Esophagus squamous epithelium (tissue), 5 donors: ENCODE measurements around the gene SOX15. TPM values are rescaled to one million over a fixed set of nuclear protein-coding genes. Genes with fewer than 3 reads are reported as not detected.

Experiments used
- DNase-seq: peaks from one replicate; lab custom pipeline; 2025; lab: John Stamatoyannopoulos, UW
- H3K27ac ChIP-seq, 4 donors: fragments of 200-600 bp; sonication (generic); one replicate each; pipeline ENCODE4 v1.5.1; 2016 to 2019; ENCODE audit warnings: mild to moderate bottlenecking in 1 of 4
- H3K27me3 ChIP-seq, 4 donors: fragments of 200-600 bp; sonication (generic); 1 replicate in 3 of 4; 2 replicates in 1 of 4; pipeline versions ENCODE4 v1.5.1 to v1.6.0; 2017 to 2021; ENCODE audit warnings: antibody characterized with exemption in 1 of 4
- H3K36me3 ChIP-seq, 3 donors: fragments of 200-600 bp; sonication (generic); one replicate each; pipeline ENCODE4 v1.5.1; 2016 to 2019
- H3K4me1 ChIP-seq, 3 donors: fragments of 200-600 bp; sonication (generic); one replicate each; pipeline ENCODE4 v1.5.1; 2017 to 2019
- H3K4me3 ChIP-seq, 4 donors: fragments of 200-600 bp; sonication (generic); 1 replicate in 3 of 4; 2 replicates in 1 of 4; pipeline ENCODE4 v1.5.1; 2016 to 2019; ENCODE audit warnings: mild to moderate bottlenecking in 2 of 4, moderate library complexity in 1 of 4
- H3K9me3 ChIP-seq, 3 donors: fragments of 200-600 bp; sonication (generic); one replicate each; pipeline ENCODE4 v1.5.1; 2016 to 2019
- POLR2A ChIP-seq, 4 donors: fragments of 450-650 bp; IDR thresholded peaks; one replicate each; pipeline ENCODE4 v1.6.1; 2017; ENCODE audit warnings: antibody characterized with exemption in 4 of 4, mild to moderate bottlenecking in 4 of 4, moderate library complexity in 3 of 4
- WGBS, 2 donors: methylation state at CpG; one replicate each; pipeline ENCODE4 v1.1.5; 2018; 5-methylcytosine and 5-hydroxymethylcytosine counted together
- intact Hi-C: fragments of 100-400 bp; cut with DNase I; formaldehyde crosslinking; loops from one replicate; pipeline ENCODE4 v1.15.0; 2022
- total RNA-seq, 4 donors: library from RNA; depleted of rRNA; stranded (reverse); fragments of >200 nt; gene quantifications; one replicate each; pipeline ENCODE4 v1.1.0, GENCODE V29; 2016
- TF ChIP-seq, protein P1 (sequence below), 6 experiments: fragments of 450-650 bp in 4 of 6; fragments of 200-600 bp in 2 of 6; sonication (generic) in 2 of 6; IDR thresholded peaks; one replicate each; pipeline ENCODE4 v1.5.1; 2016 to 2019; ENCODE audit warnings: antibody characterized with exemption in 6 of 6, mild to moderate bottlenecking in 4 of 6, moderate library complexity in 4 of 6
- donor health status: DM: yes; HTN: yes; CAD: no.

Gene SOX15
- total RNA-seq, 4 donors from 2014 or later, result 89.1 to 127 (median 103) TPM

DNA sequence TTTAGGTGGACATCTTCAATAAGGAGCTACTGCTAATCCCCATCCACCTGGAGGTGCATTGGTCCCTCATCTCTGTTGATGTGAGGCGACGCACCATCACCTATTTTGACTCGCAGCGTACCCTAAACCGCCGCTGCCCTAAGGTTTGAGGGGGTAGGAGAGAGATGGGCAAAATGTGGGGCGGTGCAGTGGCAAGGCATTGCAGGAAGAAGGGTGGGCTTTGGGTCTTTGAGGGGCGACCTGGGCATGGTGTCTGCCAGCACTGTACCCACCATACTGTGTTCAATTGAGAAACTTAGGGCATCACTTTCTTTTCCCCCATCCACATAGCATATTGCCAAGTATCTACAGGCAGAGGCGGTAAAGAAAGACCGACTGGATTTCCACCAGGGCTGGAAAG, 19.5 kb downstream of the SOX15 start:
- no peak for DNase-seq
- Histone ChIP-seq H3K4me1 (peaks cover 20 to 28% (median 20%) of the 10 kb centered on the region in 3 donors), H3K9me3 (no peaks in the 10 kb centered on the region), H3K36me3 (peaks cover 12 to 75% (median 32%) of the 10 kb centered on the region in 3 donors), H3K27ac (no peak overlapping the region), H3K27me3 (no peaks in the 10 kb centered on the region), H3K4me3 (no peak overlapping the region)
- intact Hi-C loops, result no loop called here
- TF ChIP-seq POLR2A (IDR thresholded peaks at IDR 0.05), result no peak
- TF ChIP-seq, protein P1, sequence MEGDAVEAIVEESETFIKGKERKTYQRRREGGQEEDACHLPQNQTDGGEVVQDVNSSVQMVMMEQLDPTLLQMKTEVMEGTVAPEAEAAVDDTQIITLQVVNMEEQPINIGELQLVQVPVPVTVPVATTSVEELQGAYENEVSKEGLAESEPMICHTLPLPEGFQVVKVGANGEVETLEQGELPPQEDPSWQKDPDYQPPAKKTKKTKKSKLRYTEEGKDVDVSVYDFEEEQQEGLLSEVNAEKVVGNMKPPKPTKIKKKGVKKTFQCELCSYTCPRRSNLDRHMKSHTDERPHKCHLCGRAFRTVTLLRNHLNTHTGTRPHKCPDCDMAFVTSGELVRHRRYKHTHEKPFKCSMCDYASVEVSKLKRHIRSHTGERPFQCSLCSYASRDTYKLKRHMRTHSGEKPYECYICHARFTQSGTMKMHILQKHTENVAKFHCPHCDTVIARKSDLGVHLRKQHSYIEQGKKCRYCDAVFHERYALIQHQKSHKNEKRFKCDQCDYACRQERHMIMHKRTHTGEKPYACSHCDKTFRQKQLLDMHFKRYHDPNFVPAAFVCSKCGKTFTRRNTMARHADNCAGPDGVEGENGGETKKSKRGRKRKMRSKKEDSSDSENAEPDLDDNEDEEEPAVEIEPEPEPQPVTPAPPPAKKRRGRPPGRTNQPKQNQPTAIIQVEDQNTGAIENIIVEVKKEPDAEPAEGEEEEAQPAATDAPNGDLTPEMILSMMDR (IDR thresholded peaks at IDR 0.05), result no peak
- 67 to 97% methylated on average over 1 to 6 of the region's 10 CpGs for WGBS, 2 donors

DNA sequence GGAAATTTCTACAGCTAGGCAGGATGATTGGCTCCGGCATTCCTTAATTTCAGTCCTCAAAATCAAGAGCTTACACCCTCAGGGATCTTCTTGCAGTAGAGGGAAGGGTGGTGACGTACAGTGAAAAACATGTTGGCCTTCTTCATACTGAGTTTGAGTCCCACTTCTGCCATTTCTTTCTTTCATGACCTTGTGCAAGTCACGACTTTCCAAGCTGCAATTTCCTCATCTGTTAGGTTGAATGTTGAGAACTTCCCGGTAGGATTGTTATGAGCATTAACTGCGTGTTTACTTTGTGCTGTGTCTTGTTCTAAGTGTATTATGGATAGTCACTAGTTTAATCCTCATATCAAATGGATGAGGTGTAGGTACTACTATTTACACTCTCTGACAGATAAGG, 20.3 kb downstream of the SOX15 start:
- Histone ChIP-seq H3K27ac (no peak overlapping the region), H3K4me3 (no peak overlapping the region), H3K36me3 (peaks cover 9 to 75% (median 31%) of the 10 kb centered on the region in 3 donors), H3K9me3 (no peaks in the 10 kb centered on the region), H3K4me1 (peaks cover 12 to 26% (median 13%) of the 10 kb centered on the region in 3 donors), H3K27me3 (no peaks in the 10 kb centered on the region)
- WGBS, 2 donors, result 68 to 77% methylated on average over 5 of the region's 5 CpGs
- no peak for TF ChIP-seq POLR2A (IDR thresholded peaks at IDR 0.05)
- TF ChIP-seq, protein P1 (IDR thresholded peaks at IDR 0.05), result no peak
- DNase-seq, result no peak
- intact Hi-C loops, result no loop called here

DNA sequence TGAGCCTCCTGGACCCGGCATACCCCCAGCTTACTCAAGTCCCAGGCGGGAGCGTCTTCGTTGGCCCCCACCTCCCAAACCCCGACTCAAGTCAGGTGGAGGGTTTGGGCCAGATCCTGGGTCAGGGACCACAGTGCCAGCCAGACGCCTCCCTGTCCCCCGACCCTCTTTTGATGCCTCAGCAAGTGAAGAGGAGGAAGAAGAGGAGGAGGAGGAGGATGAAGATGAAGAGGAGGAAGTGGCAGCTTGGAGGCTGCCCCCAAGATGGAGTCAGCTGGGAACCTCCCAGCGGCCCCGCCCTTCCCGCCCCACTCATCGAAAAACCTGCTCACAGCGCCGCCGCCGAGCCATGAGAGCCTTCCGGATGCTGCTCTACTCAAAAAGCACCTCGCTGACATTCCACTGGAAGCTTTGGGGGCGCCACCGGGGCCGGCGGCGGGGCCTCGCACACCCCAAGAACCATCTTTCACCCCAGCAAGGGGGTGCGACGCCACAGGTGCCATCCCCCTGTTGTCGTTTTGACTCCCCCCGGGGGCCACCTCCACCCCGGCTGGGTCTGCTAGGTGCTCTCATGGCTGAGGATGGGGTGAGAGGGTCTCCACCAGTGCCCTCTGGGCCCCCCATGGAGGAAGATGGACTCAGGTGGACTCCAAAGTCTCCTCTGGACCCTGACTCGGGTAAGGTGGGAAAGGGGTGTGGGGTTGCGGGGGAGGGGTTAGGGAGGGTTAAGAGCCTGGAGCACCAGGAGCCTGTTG, 26.6 kb downstream of the SOX15 start:
- peak overlapping the region in 2 of 4 donors; percentile 97 to 98 for H3K4me3 ChIP-seq
- intact Hi-C loops, result no loop called here
- no peak for DNase-seq
- H3K9me3 ChIP-seq, result no peaks in the 10 kb centered on the region
- 50 to 80% methylated on average over 1 to 7 of the region's 30 CpGs for WGBS, 2 donors
- peaks cover 32 to 63% (median 46%) of the 10 kb centered on the region in 3 donors for H3K4me1 ChIP-seq
- TF ChIP-seq, protein P1 (IDR thresholded peaks at IDR 0.05), result no peak
- no peak for TF ChIP-seq POLR2A (IDR thresholded peaks at IDR 0.05)
- H3K27ac ChIP-seq, result no peak overlapping the region
- H3K27me3 ChIP-seq, result no peaks in the 10 kb centered on the region
- H3K36me3 ChIP-seq, result peaks cover 7 to 49% (median 32%) of the 10 kb centered on the region in 3 donors

DNA sequence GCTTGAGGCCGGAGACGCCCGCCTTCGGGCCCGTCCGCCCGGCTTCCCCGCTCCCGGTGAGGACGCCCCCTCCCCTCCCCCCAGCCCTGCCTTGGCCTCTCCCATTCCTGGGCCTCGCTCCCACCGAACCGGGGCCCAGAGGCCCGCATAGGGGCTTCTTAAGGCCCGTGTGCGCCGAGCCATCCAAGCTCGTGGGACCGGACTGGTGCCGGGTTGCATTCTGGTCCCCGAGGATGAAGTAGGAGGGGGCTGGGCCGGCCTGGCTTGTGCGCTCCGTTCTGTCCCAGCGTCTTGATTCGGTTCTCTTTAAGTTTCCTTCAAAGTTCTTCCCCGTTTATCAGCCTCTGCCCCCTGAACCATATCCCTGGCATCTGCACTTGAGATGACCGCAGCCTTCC, 27.7 kb downstream of the SOX15 start:
- Histone ChIP-seq H3K4me3 (peak overlapping the region; percentile 77 to 98 (median 94)), H3K4me1 (peaks cover 43 to 74% (median 55%) of the 10 kb centered on the region in 3 donors), H3K27ac (peak overlapping the region; percentile 94 to 98 (median 96)), H3K27me3 (no peaks in the 10 kb centered on the region), H3K9me3 (no peaks in the 10 kb centered on the region), H3K36me3 (peaks cover 7 to 41% (median 28%) of the 10 kb centered on the region in 3 donors)
- TF ChIP-seq POLR2A (IDR thresholded peaks at IDR 0.05), result no peak
- TF ChIP-seq, protein P1 (IDR thresholded peaks at IDR 0.05), result no peak
- WGBS, 2 donors, result 0 to 2% methylated on average over 7 to 16 of the region's 28 CpGs
- no peak for DNase-seq
- intact Hi-C loops, result no loop called here

DNA sequence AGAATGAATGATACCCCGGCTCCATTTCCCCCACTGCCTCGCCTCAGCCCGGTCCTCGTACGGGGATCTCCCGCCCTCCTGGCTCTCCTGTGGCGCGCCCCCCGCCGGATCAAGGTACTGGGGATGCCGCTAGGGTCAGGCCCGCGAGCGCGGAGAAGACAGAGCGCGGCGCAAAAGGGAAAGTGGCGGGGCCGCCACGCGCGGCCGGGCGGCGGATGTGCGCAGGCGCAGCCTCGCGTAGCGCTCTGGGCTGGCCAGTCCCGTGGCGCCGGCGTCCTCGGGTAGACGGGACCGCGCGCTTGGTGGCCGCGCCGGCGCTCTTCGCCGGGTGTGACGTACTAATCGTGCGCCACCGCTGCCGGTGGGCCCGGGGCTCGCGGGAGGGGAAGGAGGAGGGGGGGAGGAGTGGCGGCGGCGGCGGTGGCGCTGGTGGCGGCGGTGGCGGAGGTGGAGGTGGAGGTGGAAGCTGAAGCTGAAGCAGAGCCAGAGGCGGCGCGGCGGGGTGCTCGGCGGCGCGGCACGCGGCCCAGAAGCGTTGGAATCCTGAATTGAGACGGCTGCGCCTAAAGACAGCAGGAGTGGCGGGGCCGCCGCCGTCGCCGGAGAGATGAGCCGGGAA, 28.2 kb downstream of the SOX15 start, which contains the start of gene SENP3:
Gene SENP3 (plus strand): TSS at position 331 of the 619 bp plus-strand sequence. CDS start 1,158 bp downstream, outside the sequence.
- peak within 1 kb of the TSS; percentile 77 to 98 (median 94) for H3K4me3 ChIP-seq
- peaks cover 44 to 79% (median 58%) of the 10 kb centered on the region in 3 donors for H3K4me1 ChIP-seq
- H3K27ac ChIP-seq, result peak within 1 kb of the TSS; percentile 94 to 98 (median 96)
- H3K36me3 ChIP-seq, result peaks cover 7 to 36% (median 25%) of the 10 kb centered on the region in 3 donors
- no peak for DNase-seq
- no peaks in the 10 kb centered on the region for H3K27me3 ChIP-seq
- intact Hi-C loops, result no loop called here
- H3K9me3 ChIP-seq, result no peaks in the 10 kb centered on the region
- 1 to 3% methylated on average over 10 to 18 of the region's 82 CpGs for WGBS, 2 donors
- TF ChIP-seq, protein P1 (IDR thresholded peaks at IDR 0.05), result peak in 2 of 6 experiments; percentile 3 to 43
- peak in 3 of 4 donors; percentile 29 to 64 (median 52) for TF ChIP-seq POLR2A (IDR thresholded peaks at IDR 0.05)
